Measurements from ENCODE around the gene MAML2.
"Not testable (repeated sequence)": the region's sequence is repeated elsewhere in the genome, so short reads cannot be mapped to it uniquely, and the experiment has no call there.

The MAML2 gene

GRCh38 chr11:96290031-96290430 is 53.0 kb downstream of the MAML2 start:
- no peak for DNase-seq

- no peak for DNase-seq
These were observed 54.1 kb downstream of the MAML2 start for GRCh38 chr11:96288915-96289314.

DNA sequence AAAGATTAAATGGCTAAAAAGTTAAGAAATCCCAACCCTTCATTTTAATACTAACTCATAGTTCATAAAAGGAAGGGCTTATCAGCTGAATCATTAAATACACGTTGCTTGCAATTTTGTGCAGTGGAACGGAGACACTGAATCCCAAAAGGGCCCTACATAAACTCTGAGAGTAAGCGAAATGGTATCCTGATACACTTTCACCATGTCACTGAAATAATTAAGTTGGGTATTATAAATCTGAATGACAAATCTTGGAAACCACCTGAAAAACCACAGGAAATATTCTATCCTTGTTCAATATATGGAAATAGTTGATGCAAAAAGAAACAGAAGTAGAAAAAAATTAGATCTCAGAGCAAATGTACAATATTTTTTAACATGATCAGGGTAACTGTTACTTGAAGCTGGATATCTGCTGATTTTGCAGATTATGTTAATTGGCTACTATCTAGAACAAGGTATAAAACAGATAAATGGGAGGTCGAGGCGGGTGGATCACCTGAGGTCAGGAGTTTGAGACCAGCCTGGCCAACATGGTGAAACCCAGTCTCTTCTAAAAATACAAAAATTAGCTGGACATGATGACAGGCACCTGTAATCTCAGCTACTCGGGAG is 55.1 kb downstream of the MAML2 start:
- peak; percentile 31 for DNase-seq

- DNase-seq, result not testable (repeated sequence)
These were observed 57.0 kb downstream of the MAML2 start for GRCh38 chr11:96285985-96286384.

GRCh38 chr11:96284917-96285316 is 58.1 kb downstream of the MAML2 start:
- DNase-seq, result no peak

DNA sequence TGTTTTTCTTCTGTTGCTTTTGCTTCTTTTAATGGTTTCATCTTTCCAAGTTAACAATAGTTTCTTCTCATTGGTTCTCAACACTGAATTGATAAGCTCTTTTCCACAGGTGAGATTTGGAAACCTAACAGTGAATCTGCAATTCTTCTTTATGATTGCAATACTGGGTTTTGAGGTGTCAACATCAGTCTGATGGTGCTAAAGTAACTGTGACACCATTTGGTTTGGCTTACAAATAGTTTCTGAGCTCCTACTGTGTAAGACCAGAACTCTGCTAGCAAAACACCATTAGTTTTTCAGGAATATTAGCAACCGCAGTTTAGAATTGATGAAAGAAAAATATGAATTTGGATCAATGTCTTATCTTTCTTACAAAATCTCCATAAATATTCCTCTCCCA is 58.6 kb downstream of the MAML2 start:
- DNase-seq, result no peak

- no peak for DNase-seq
These were observed 60.3 kb downstream of the MAML2 start for GRCh38 chr11:96282625-96283220.

GRCh38 chr11:96280444-96280843 is 62.6 kb downstream of the MAML2 start:
- no peak for DNase-seq

GRCh38 chr11:96279896-96280290 is 63.1 kb downstream of the MAML2 start:
- DNase-seq, result no peak

- DNase-seq, result peak; percentile 56
These were observed 63.7 kb downstream of the MAML2 start for GRCh38 chr11:96279018-96279895.

- peak; percentile 49 for DNase-seq
These were observed 64.7 kb downstream of the MAML2 start for GRCh38 chr11:96278039-96278897.

DNA sequence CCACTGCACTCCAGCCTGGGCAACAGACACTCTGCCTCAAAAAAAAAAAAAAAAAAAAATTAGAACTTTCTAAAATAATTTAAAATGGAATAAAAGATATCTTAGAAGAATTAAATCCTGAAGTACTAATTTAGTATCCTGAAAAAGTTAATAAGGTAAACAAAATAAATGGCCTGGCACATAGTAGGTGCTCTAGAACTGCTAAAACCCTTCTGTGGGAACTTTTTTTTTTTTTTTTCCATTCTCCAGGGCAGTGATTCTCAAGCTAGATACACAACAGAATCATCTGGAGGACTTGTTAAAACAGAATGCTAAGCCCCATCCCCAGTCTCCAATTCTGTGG is 65.3 kb downstream of the MAML2 start:
- no peak for DNase-seq

DNA sequence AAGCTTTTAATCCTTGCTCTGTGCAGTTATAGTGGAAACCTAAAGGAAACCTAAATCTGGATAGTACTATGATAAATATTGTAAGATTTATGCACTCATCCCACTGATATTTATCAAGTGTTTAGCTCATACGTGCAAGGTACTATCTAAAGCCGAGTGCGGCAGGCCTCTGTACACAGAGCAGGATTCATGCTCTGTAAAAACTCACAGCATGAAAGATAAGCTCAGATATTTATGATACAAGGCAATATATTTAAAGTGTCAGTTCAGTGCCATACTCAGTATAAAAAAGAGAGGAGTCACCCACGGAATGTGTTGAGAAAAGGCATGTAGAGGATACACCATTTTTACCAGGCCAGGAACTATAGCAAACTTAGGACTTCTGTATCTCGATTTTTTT is 66.2 kb downstream of the MAML2 start:
- no peak for DNase-seq

GRCh38 chr11:96275801-96276594 is 67.0 kb downstream of the MAML2 start:
- peak; percentile 37 for DNase-seq

- no peak for DNase-seq
These were observed 69.5 kb downstream of the MAML2 start for GRCh38 chr11:96273507-96273906.

GRCh38 chr11:96272529-96273222 is 70.3 kb downstream of the MAML2 start:
- DNase-seq, result peak; percentile 63

- no peak for DNase-seq
These were observed 71.2 kb downstream of the MAML2 start for GRCh38 chr11:96271777-96272176.

GRCh38 chr11:96271352-96271751 is 71.6 kb downstream of the MAML2 start:
- DNase-seq, result not testable (repeated sequence)

GRCh38 chr11:96268527-96268926 is 74.5 kb downstream of the MAML2 start:
- DNase-seq, result not testable (repeated sequence)

- no peak for DNase-seq
These were observed 75.4 kb downstream of the MAML2 start for GRCh38 chr11:96267496-96268032.

- DNase-seq, result no peak
These were observed 75.9 kb downstream of the MAML2 start for GRCh38 chr11:96267001-96267495.

Data from fibroblast of skin of right quadriceps (primary cell).